ENCODE data around the gene FBXL4. TPM values are rescaled to one million over a fixed set of nuclear protein-coding genes. Genes with fewer than 3 reads are reported as not detected.
A peak's percentile ranks its signal among the peaks of the same experiment; 100 is the strongest.

FBXL4 gene
- total RNA-seq, 1 donor from 2014 or later, result 18.5 TPM

DNA sequence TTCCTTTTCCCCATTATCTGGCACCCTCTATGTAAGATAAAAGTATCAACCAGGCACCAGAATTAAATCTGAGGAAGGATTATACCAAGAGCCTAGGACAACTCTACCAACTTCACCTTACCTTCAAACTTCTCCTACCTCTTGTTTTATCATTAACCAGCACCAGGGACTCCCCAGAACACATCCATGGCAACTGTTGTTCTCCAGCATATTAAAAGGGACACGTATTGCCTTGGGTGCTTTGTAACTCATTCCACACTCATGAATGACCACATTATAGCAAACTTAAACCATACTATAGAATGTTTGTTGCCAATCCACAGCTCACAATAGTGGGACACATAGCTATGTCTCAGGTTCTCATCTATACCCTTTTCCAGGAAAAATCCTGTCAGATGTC is 11.9 kb upstream of the FBXL4 start:
- no peak overlapping the region for H3K4me3 ChIP-seq
- no peaks in the 10 kb centered on the region for H3K36me3 ChIP-seq
- ATAC-seq, result no peak

GRCh38 chr6:98958776-98959175 is 11.0 kb upstream of the FBXL4 start:
- Histone ChIP-seq H3K27ac (no peak overlapping the region), H3K9me3 (no peaks in the 10 kb centered on the region), H3K4me1 (no peaks in the 10 kb centered on the region), H3K27me3 (no peaks in the 10 kb centered on the region), H3K4me3 (no peak overlapping the region), H3K36me3 (no peaks in the 10 kb centered on the region)
- TF ChIP-seq CTCF (IDR thresholded peaks at IDR 0.05), result no peak
- no peak for ATAC-seq
- DNase-seq, result no peak
- intact Hi-C loops (cut with DNase I), result no loop called here

More for the DNA sequence above, 11.9 kb upstream of the FBXL4 start:
- H3K9me3 ChIP-seq, result no peaks in the 10 kb centered on the region
- no peaks in the 10 kb centered on the region for H3K27me3 ChIP-seq
- no peak for DNase-seq
- no peak overlapping the region for H3K27ac ChIP-seq
- intact Hi-C loops (cut with DNase I), result no loop called here
- no peaks in the 10 kb centered on the region for H3K4me1 ChIP-seq
- TF ChIP-seq CTCF (IDR thresholded peaks at IDR 0.05), result no peak

- no peaks in the 10 kb centered on the region for H3K36me3 ChIP-seq
- no peak overlapping the region for H3K4me3 ChIP-seq
- TF ChIP-seq CTCF (IDR thresholded peaks at IDR 0.05), result no peak
- H3K27ac ChIP-seq, result no peak overlapping the region
- H3K4me1 ChIP-seq, result no peaks in the 10 kb centered on the region
- ATAC-seq (no peak), DNase-seq (no peak)
- H3K27me3 ChIP-seq, result no peaks in the 10 kb centered on the region
- intact Hi-C loops (cut with DNase I), result no loop called here
- H3K9me3 ChIP-seq, result no peaks in the 10 kb centered on the region
These were observed 9.7 kb upstream of the FBXL4 start for GRCh38 chr6:98957450-98957849.

DNA sequence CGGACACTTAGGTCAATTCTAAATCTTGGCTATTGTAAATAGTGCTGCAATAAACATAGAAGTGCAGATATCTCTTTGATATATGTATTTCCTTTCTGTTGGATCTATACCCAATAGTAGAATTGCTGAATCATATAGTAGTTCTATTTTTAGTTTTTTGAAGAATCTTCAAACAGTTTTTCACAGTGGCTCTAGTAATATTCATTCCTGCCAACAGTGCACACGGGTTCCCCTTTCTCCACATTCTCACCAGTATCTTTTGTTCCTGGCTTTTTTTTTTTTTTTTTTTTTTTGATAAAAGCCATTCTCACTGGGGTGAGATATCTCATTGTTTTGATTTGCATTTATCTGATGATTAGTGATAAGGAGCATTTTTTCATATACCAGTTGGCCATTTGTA is 1.8 kb upstream of the FBXL4 start:
- TF ChIP-seq CTCF (IDR thresholded peaks at IDR 0.05), result no peak
- ATAC-seq, result no peak
- intact Hi-C loops (cut with DNase I), result no loop called here

GRCh38 chr6:98946879-98947410 is 801 bp downstream of the FBXL4 start:
- Histone ChIP-seq H3K36me3 (no peaks in the 10 kb centered on the region), H3K27ac (peak overlapping the region; percentile 90), H3K4me1 (peaks cover 27% of the 10 kb centered on the region), H3K27me3 (no peaks in the 10 kb centered on the region), H3K9me3 (no peaks in the 10 kb centered on the region), H3K4me3 (peak overlapping the region; percentile 82)
- peak; percentile 65 for DNase-seq
- intact Hi-C loops (cut with DNase I), result no loop called here
- TF ChIP-seq CTCF (IDR thresholded peaks at IDR 0.05), result no peak
- no peak for ATAC-seq

More for the DNA sequence above, 1.8 kb upstream of the FBXL4 start:
- no peak for DNase-seq
- no peaks in the 10 kb centered on the region for H3K36me3 ChIP-seq
- no peaks in the 10 kb centered on the region for H3K27me3 ChIP-seq
- no peaks in the 10 kb centered on the region for H3K9me3 ChIP-seq
- H3K4me1 ChIP-seq, result peaks cover 24% of the 10 kb centered on the region
- no peak overlapping the region for H3K27ac ChIP-seq
- no peak overlapping the region for H3K4me3 ChIP-seq
